K562 (cell line): ENCODE data around the gene RPLP2.

ENCODE experiments used
- ATF3 ChIP-seq, 2 experiments: fragments of 450-650 bp in 1 of 2; sonication (generic) in 1 of 2; formaldehyde crosslinking in 1 of 2; IDR thresholded peaks in 1 of 2; conservative IDR thresholded peaks in 1 of 2; 2 replicates each; pipeline versions ENCODE4 v1.6.1 to v1.8.1; 2016 to 2023; ENCODE audit warnings: mild to moderate bottlenecking in 2 of 2, moderate library complexity in 2 of 2, inconsistent platforms in 1 of 2, missing genetic modification reagents in 1 of 2
- BRD9 ChIP-seq: fragments of 450-650 bp; IDR thresholded peaks from 2 replicates; pipeline ENCODE4 v1.6.1; 2018; ENCODE audit warnings: low read depth; ENCODE audit not compliant: partially characterized antibody
- CTCF ChIP-seq, 3 experiments: IDR thresholded peaks in 2 of 3; conservative IDR thresholded peaks in 1 of 3; 2 replicates each; pipeline ENCODE4 v1.5.1; 2011 to 2012; ENCODE audit warnings: low read length in 3 of 3, mild to moderate bottlenecking in 3 of 3, control low read depth in 2 of 3, improper control_type of control experiment in 1 of 3, inconsistent platforms in 1 of 3, low read depth in 1 of 3, mixed read lengths in 1 of 3, moderate library complexity in 1 of 3; ENCODE audit not compliant: insufficient read depth in 2 of 3
- ELF1 ChIP-seq: fragments of 200-800 bp; sonication (Bioruptor generic); IDR thresholded peaks from 2 replicates; pipeline ENCODE4 v1.6.1; 2016; ENCODE audit warnings: missing genetic modification characterization, missing compliant biosample characterization
- ETV1 ChIP-seq: fragments of 450-650 bp; conservative IDR thresholded peaks from 2 replicates; pipeline ENCODE4 v1.6.1; 2016; ENCODE audit warnings: missing genetic modification characterization, control low read depth, low read depth, missing compliant biosample characterization
- MAFK ChIP-seq: IDR thresholded peaks from 2 replicates; pipeline ENCODE4 v1.6.1; 2011; ENCODE audit warnings: low read length, improper control_type of control experiment
- MTA2 ChIP-seq: fragments of 450-650 bp; IDR thresholded peaks from 2 replicates; pipeline ENCODE4 v1.6.1; 2016; ENCODE audit warnings: low read depth
- PHF21A ChIP-seq: fragments of 450-650 bp; IDR thresholded peaks from 2 replicates; pipeline ENCODE4 v1.6.1; 2017; ENCODE audit warnings: low read depth, borderline replicate concordance
- SMAD4 ChIP-seq: fragments of 250-450 bp; sonication (Bioruptor Pico); conservative IDR thresholded peaks from 2 replicates; pipeline ENCODE4 v1.8.0; 2021; ENCODE audit warnings: inconsistent platforms, mild to moderate bottlenecking, moderate library complexity
- TBP ChIP-seq: optimal IDR thresholded peaks from 2 replicates; pipeline ENCODE3; 2011; ENCODE audit warnings: low read depth, low read length, improper control_type of control experiment
- ZNF239 ChIP-seq: fragments of 250-450 bp; sonication (Bioruptor Pico); IDR thresholded peaks from 2 replicates; pipeline ENCODE4 v1.4.0; 2020; ENCODE audit warnings: mild to moderate bottlenecking
- ZNF431 ChIP-seq: sonication (generic); formaldehyde crosslinking; IDR thresholded peaks from 2 replicates; pipeline ENCODE4 v1.8.0; 2022; ENCODE audit warnings: mild to moderate bottlenecking, missing genetic modification reagents
- ZNF780A ChIP-seq: fragments of 250-450 bp; sonication (Bioruptor Pico); IDR thresholded peaks from 2 replicates; pipeline ENCODE4 v1.5.0; 2021; ENCODE audit warnings: mild to moderate bottlenecking

- TF ChIP-seq SMAD4 (CRISPR knock-in tag) (no peak), CTCF (IDR thresholded peaks at IDR 0.05 in 2 of 3, conservative IDR thresholded peaks at IDR 0.05 in 1 of 3; ENCODE audit: insufficient read depth in 2 of 3, low read depth in 1 of 3, low read length in 3 of 3) (no peak), ZNF239 (CRISPR knock-in tag) (no peak), ELF1 (tag) (no peak), MAFK (no peak), MTA2 (no peak), TBP (no peak), ZNF431 (CRISPR knock-in tag) (no peak), ETV1 (no peak), PHF21A (no peak), ZNF780A (CRISPR knock-in tag) (no peak), BRD9 (no peak), ATF3 (IDR thresholded peaks at IDR 0.05) (no peak), ATF3 (CRISPR knock-in tag; conservative IDR thresholded peaks at IDR 0.05) (no peak)
These were observed 39.7 kb upstream of the RPLP2 start for GRCh38 chr11:769887-770641.
